K562 (cell line): ENCODE results near the gene DCLK2. TPM values are rescaled to one million over a fixed set of nuclear protein-coding genes. Genes with fewer than 3 reads are reported as not detected.

Experiments
- ATAC-seq: fragments of 200-7000 bp; cut with Tn5 transposase; 3 replicates; pipeline ENCODE4 v1.9.1; 2020; ENCODE audit warnings: moderate library complexity
- BruUV-seq: library from RNA; stranded (reverse); fragments of 400-500 nt; replicated peaks from 2 replicates; lab custom pipeline; 2021; lab: Mats Ljungman, UMichigan
- CTCF ChIA-PET: fragments of 300-600 bp; formaldehyde crosslinking; extraction: SDS; loops from one replicate; lab custom pipeline; 2021; ENCODE audit warnings: low intra/inter-chr PET ratio; lab: Yijun Ruan, JAX
- POLR2A ChIA-PET: fragments of 300-600, 350-650 bp; sonication (Branson Sonifier 250); formaldehyde crosslinking; extraction: SDS; loops from one replicate; lab custom pipeline; 2021; ENCODE audit warnings: antibody characterized with exemption, inconsistent platforms; lab: Yijun Ruan, JAX
- DNase-seq, 4 experiments: peaks; one replicate each; pipeline versions ENCODE4 v3.0.0 to v3.0.0-alpha.2; 2011 to 2018; ENCODE audit warnings: low spot score in 3 of 4, mixed read lengths in 3 of 4; ENCODE audit errors: extremely low read depth in 1 of 4
- FAIRE-seq: peaks from 2 replicates; lab custom pipeline; 2011; peaks lifted over from hg19 to GRCh38; lab: Jason Lieb, UNC
- H2AFZ ChIP-seq: 2 replicates; pipeline ENCODE4 v1.6.0; 2011; ENCODE audit warnings: low read depth, low read length, control low read depth, inconsistent platforms
- H3K27ac ChIP-seq: fragments of 200-600 bp; 3 replicates; pipeline ENCODE4 v1.8.0; 2011; ENCODE audit warnings: low read depth, mild to moderate bottlenecking, control low read depth, inconsistent platforms, low read length, moderate library complexity, mixed read lengths; ENCODE audit errors: extremely low read depth
- H3K27me3 ChIP-seq, 2 experiments: fragments of 300-600 bp in 1 of 2; 2 replicates in 1 of 2; 3 replicates in 1 of 2; pipeline versions ENCODE4 v1.6.0 to v1.8.0; 2011; ENCODE audit warnings: inconsistent platforms in 2 of 2, low read length in 2 of 2, mild to moderate bottlenecking in 1 of 2, mixed read lengths in 1 of 2, moderate library complexity in 1 of 2; ENCODE audit not compliant: control insufficient read depth in 2 of 2, insufficient read depth in 2 of 2
- H3K36me3 ChIP-seq: fragments of 300-600 bp; 3 replicates; pipeline ENCODE4 v1.8.0; 2011; ENCODE audit warnings: mild to moderate bottlenecking, low read length, inconsistent platforms; ENCODE audit not compliant: control insufficient read depth, insufficient read depth
- H3K4me1 ChIP-seq, 2 experiments: fragments of 200-600 bp in 1 of 2; replicated peaks in 1 of 2; 2 replicates in 1 of 2; 3 replicates in 1 of 2; pipeline versions ENCODE4 v1.5.1 to v1.8.0; 2011; ENCODE audit warnings: inconsistent platforms in 2 of 2, low read length in 2 of 2, mild to moderate bottlenecking in 1 of 2, mixed read lengths in 1 of 2, moderate library complexity in 1 of 2; ENCODE audit not compliant: control insufficient read depth in 2 of 2, insufficient read depth in 2 of 2
- H3K4me2 ChIP-seq: 2 replicates; pipeline ENCODE4 v1.6.1; 2011; ENCODE audit warnings: low read length, control low read depth, inconsistent platforms, mixed read lengths; ENCODE audit not compliant: insufficient read depth
- H3K4me3 ChIP-seq: fragments of 200-600 bp; sonication (generic), shearing (Covaris generic); 2 replicates; pipeline ENCODE4 v1.5.1; 2016; ENCODE audit warnings: control low read depth, inconsistent platforms
- H3K79me2 ChIP-seq: fragments of 200-600 bp; 3 replicates; pipeline ENCODE4 v1.8.0; 2011; ENCODE audit warnings: low read length, inconsistent platforms; ENCODE audit not compliant: control insufficient read depth, insufficient read depth
- H3K9ac ChIP-seq, 2 experiments: 2 replicates each; pipeline versions ENCODE4 v1.6.0 to v1.6.1; 2011; ENCODE audit warnings: low read depth in 2 of 2, low read length in 2 of 2, control low read depth in 1 of 2, inconsistent platforms in 1 of 2, mild to moderate bottlenecking in 1 of 2, mixed read lengths in 1 of 2; ENCODE audit not compliant: insufficient read depth in 1 of 2
- H3K9me1 ChIP-seq: one replicate; pipeline ENCODE4 v1.6.0; 2011; ENCODE audit warnings: inconsistent platforms, mild to moderate bottlenecking, low read length, moderate library complexity; ENCODE audit not compliant: control insufficient read depth, insufficient read depth
- H3K9me3 ChIP-seq: replicated peaks from 2 replicates; pipeline ENCODE4 v1.5.1; 2011; ENCODE audit warnings: low read depth, low read length, inconsistent platforms; ENCODE audit not compliant: control insufficient read depth, insufficient read depth
- H4K20me1 ChIP-seq: replicated peaks from 2 replicates; pipeline ENCODE4 v1.6.1; 2011; ENCODE audit warnings: low read length, inconsistent platforms, mixed read lengths; ENCODE audit not compliant: control insufficient read depth, insufficient read depth
- BRF1 ChIP-seq: IDR thresholded peaks from 3 replicates; pipeline ENCODE4 v1.6.1; 2011; ENCODE audit warnings: borderline replicate concordance, mild to moderate bottlenecking; ENCODE audit not compliant: insufficient read length; ENCODE audit errors: extremely low read depth
- IRF1 ChIP-seq: sonication (generic); formaldehyde crosslinking; IDR thresholded peaks from 2 replicates; pipeline ENCODE4 v1.8.0; 2022; ENCODE audit warnings: missing genetic modification reagents, mild to moderate bottlenecking, borderline replicate concordance
- MAFF ChIP-seq: IDR thresholded peaks from 2 replicates; pipeline ENCODE4 v1.6.1; 2012; ENCODE audit warnings: low read length, improper control_type of control experiment
- MIER1 ChIP-seq: fragments of 450-650 bp; IDR thresholded peaks from 2 replicates; pipeline ENCODE4 v1.6.1; 2016; ENCODE audit warnings: antibody characterized with exemption, mild to moderate bottlenecking, low read depth
- NFIC ChIP-seq: fragments of 450-650 bp; IDR thresholded peaks from 2 replicates; pipeline ENCODE4 v1.6.1; 2017; ENCODE audit warnings: mild to moderate bottlenecking, inconsistent platforms
- PATZ1 ChIP-seq: fragments of 250-450 bp; sonication (Bioruptor Pico); IDR thresholded peaks from 2 replicates; pipeline ENCODE4 v1.5.0; 2020; ENCODE audit warnings: mild to moderate bottlenecking, borderline replicate concordance
- RFX7 ChIP-seq: fragments of 250-450 bp; sonication (Bioruptor Pico); IDR thresholded peaks from 2 replicates; pipeline ENCODE4 v1.5.1; 2021; ENCODE audit warnings: mild to moderate bottlenecking
- SRF ChIP-seq, 2 experiments: fragments of 250-450, 450-650 bp in 1 of 2; sonication (Bioruptor Pico) in 1 of 2; sonication (generic) in 1 of 2; formaldehyde crosslinking; IDR thresholded peaks; 2 replicates each; pipeline versions ENCODE4 v1.5.0 to v1.5.1; 2020 to 2022; ENCODE audit warnings: mild to moderate bottlenecking in 1 of 2, missing genetic modification reagents in 1 of 2
- ZNF134 ChIP-seq: fragments of 250-450 bp; sonication (Bioruptor Pico); conservative IDR thresholded peaks from 2 replicates; pipeline ENCODE4 v1.4.0; 2020
- ZNF224 ChIP-seq: sonication (generic); formaldehyde crosslinking; IDR thresholded peaks from 2 replicates; pipeline ENCODE4 v1.8.0; 2022; ENCODE audit warnings: mild to moderate bottlenecking, missing genetic modification reagents
- WGBS: fragments of 100-300 bp; shearing (Covaris generic); methylation state at CpG from one replicate; pipeline ENCODE4 v1.1.6; 2016; ENCODE audit warnings: low coverage, mixed read lengths; ENCODE audit not compliant: insufficient coverage; ENCODE audit errors: missing lambda C conversion rate; 5-methylcytosine and 5-hydroxymethylcytosine counted together
- in situ Hi-C: fragments of 300-500 bp; cut with MboI; formaldehyde crosslinking; loops from 4 replicates; pipeline ENCODE4 v1.15.0; 2018; ENCODE audit warnings: inconsistent platforms, mixed read lengths
- intact Hi-C: fragments of 100-400 bp; cut with micrococcal nuclease; formaldehyde crosslinking; loops from 2 replicates; pipeline ENCODE4 v1.14.2; 2022
- polyA plus RNA-seq, 8 experiments: library from polyadenylated mRNA; depleted of rRNA in 4 of 8; stranded (reverse) in 5 of 8; unstranded in 3 of 8; fragments of >200 nt; fragmentation: Nextera tagmentation in 2 of 8; fragmentation: Illumina TruSeq in 1 of 8; extraction: Ambion mirVana in 2 of 8; extraction: Trizol in 1 of 8; gene quantifications; 2 replicates each; pipeline versions ENCODE4 v1.2.1 to v1.2.3, GENCODE V29; 2011 to 2014; ENCODE audit warnings: inconsistent platforms in 1 of 8, missing spikeins in 1 of 8
- total RNA-seq, 7 experiments: library from RNA; depleted of rRNA in 6 of 7; stranded (reverse); fragments of >200 nt in 6 of 7; fragmentation: Illumina TruSeq in 2 of 7; extraction: Trizol in 2 of 7; gene quantifications; 2 replicates each; pipeline versions ENCODE4 v1.2.1 to v1.2.3, GENCODE V29; 2011 to 2021; ENCODE audit warnings: low replicate concordance in 1 of 7

DCLK2 gene
- total and polyA plus RNA-seq, 9 of the 15 experiments (the other 6 are each of a cell fraction or from before 2014, with no cell fraction given): not detected

- no peaks in the 10 kb centered on the region for H3K9me1 ChIP-seq
- DNase-seq: no peak
- no peak for ATAC-seq
- 56% methylated on average over 18 of the region's 18 CpGs for WGBS
- H3K79me2 ChIP-seq: no peaks in the 10 kb centered on the region
- H3K27me3 ChIP-seq: no peaks in the 10 kb centered on the region
- no peak overlapping the region for H3K4me2 ChIP-seq
- no peaks in the 10 kb centered on the region for H3K36me3 ChIP-seq
- no peak overlapping the region for H3K4me3 ChIP-seq
- POLR2A ChIA-PET: no interaction called here
- in situ Hi-C loops: no loop called here
- H3K9me3 ChIP-seq: no peaks in the 10 kb centered on the region
- peaks cover 0 to 7% of the 10 kb centered on the region in 2 experiments; a peak in 2 of 5 replicates for H3K4me1 ChIP-seq
- no peak for TF ChIP-seq NFIC
- no peak for TF ChIP-seq MAFF
- no peak for TF ChIP-seq ZNF134 (CRISPR knock-in tag)
- no peak for TF ChIP-seq ZNF224 (CRISPR knock-in tag)
- no peak for TF ChIP-seq IRF1 (CRISPR knock-in tag)
- TF ChIP-seq MIER1: no peak
- no peak for TF ChIP-seq BRF1
- TF ChIP-seq PATZ1 (CRISPR knock-in tag): no peak
- TF ChIP-seq RFX7 (CRISPR knock-in tag): no peak
- TF ChIP-seq SRF (CRISPR knock-in tag; IDR thresholded peaks at IDR 0.05): no peak
- TF ChIP-seq, all 486 proteins: peak for 0
- CTCF ChIA-PET: no interaction called here
- H4K20me1 ChIP-seq: no peaks in the 10 kb centered on the region
- H3K27ac ChIP-seq: no peak overlapping the region
- BruUV-seq: no TSS peak
- H2AFZ ChIP-seq: no peak overlapping the region
- H3K9ac ChIP-seq: no peak overlapping the region
- intact Hi-C loops: no loop called here
- no peak for FAIRE-seq
Measured at GRCh38 chr4:150253965-150254630, 175.9 kb downstream of the DCLK2 start.
